PC-3 (cell line): ENCODE results near the gene NSL1.

Experiments used
- CTCF ChIP-seq: fragments of 300-600 bp; sonication (generic); conservative IDR thresholded peaks from 2 replicates; pipeline ENCODE4 v1.5.1; 2017; ENCODE audit warnings: antibody characterized with exemption, low read depth, mild to moderate bottlenecking, low read length
- EZH2 ChIP-seq: fragments of 300-600 bp; sonication (generic); IDR thresholded peaks from one replicate; pipeline ENCODE4 v1.6.1; 2017; ENCODE audit warnings: antibody characterized with exemption, mild to moderate bottlenecking, low read length; ENCODE audit not compliant: unreplicated experiment
- EZH2phosphoT487 ChIP-seq: fragments of 300-600 bp; sonication (generic); IDR thresholded peaks from 2 replicates; pipeline ENCODE4 v1.6.1; 2018; ENCODE audit warnings: mild to moderate bottlenecking, antibody characterized with exemption, low read length, borderline replicate concordance

GRCh38 chr1:212827171-212827776 is 35.7 kb upstream of the NSL1 start:
- TF ChIP-seq CTCF, result no peak
- no peak for TF ChIP-seq EZH2
- TF ChIP-seq EZH2phosphoT487, result no peak
